H1 (cell line): ENCODE measurements around the gene COL16A1. TPM values are rescaled to one million over a fixed set of nuclear protein-coding genes. Genes with fewer than 3 reads are reported as not detected.

Experiments
- CTCF ChIA-PET: fragments of 300-600 bp; sonication (Branson Sonifier 250); formaldehyde crosslinking; loops from one replicate; lab custom pipeline; 2021; ENCODE audit not compliant: partially characterized antibody; lab: Charles Lee
- POLR2A ChIA-PET: fragments of 300-600 bp; sonication (Branson Sonifier 250); formaldehyde crosslinking; loops from one replicate; lab custom pipeline; 2021; ENCODE audit warnings: inconsistent platforms; ENCODE audit not compliant: partially characterized antibody; lab: Charles Lee
- DNase-seq, 2 experiments: peaks; one replicate each; pipeline versions ENCODE4 v3.0.0 to v3.0.0-alpha.2; 2010 to 2022; ENCODE audit warnings: low spot score in 2 of 2, low read depth in 1 of 2, mixed read lengths in 1 of 2
- FAIRE-seq: peaks from 2 replicates; lab custom pipeline; 2011; peaks lifted over from hg19 to GRCh38; lab: Jason Lieb, UNC
- H2AFZ ChIP-seq: 2 replicates; pipeline ENCODE4 v1.8.1; 2012; ENCODE audit warnings: low read length, inconsistent platforms
- H2AK5ac ChIP-seq: 2 replicates; pipeline ENCODE4 v1.6.1; 2013; ENCODE audit warnings: low read depth, low read length
- H2BK120ac ChIP-seq: replicated peaks from 2 replicates; pipeline ENCODE3; 2013; ENCODE audit warnings: low read depth, low read length, inconsistent platforms
- H2BK12ac ChIP-seq: 2 replicates; pipeline ENCODE4 v1.6.1; 2013; ENCODE audit warnings: low read depth, low read length
- H2BK15ac ChIP-seq: 2 replicates; pipeline ENCODE4 v1.6.1; 2013; ENCODE audit warnings: low read length
- H2BK20ac ChIP-seq: 2 replicates; pipeline ENCODE4 v1.6.1; 2013; ENCODE audit warnings: low read length
- H2BK5ac ChIP-seq: 2 replicates; pipeline ENCODE4 v1.6.1; 2013; ENCODE audit warnings: low read depth, low read length
- H3K14ac ChIP-seq: 2 replicates; pipeline ENCODE4 v1.6.1; 2013; ENCODE audit warnings: inconsistent platforms; ENCODE audit not compliant: insufficient read length
- H3K18ac ChIP-seq: 2 replicates; pipeline ENCODE4 v1.6.1; 2013; ENCODE audit warnings: low read length; ENCODE audit errors: extremely low read depth
- H3K23ac ChIP-seq: 2 replicates; pipeline ENCODE4 v1.6.1; 2013; ENCODE audit warnings: inconsistent platforms; ENCODE audit not compliant: insufficient read length
- H3K23me2 ChIP-seq: 2 replicates; pipeline ENCODE4 v1.6.1; 2013; ENCODE audit warnings: low read depth, low read length
- H3K27ac ChIP-seq: 2 replicates; pipeline ENCODE4 v1.6.1; 2011; ENCODE audit warnings: low read depth, low read length, inconsistent platforms
- H3K27me3 ChIP-seq, 4 experiments: replicated peaks in 1 of 4; 1 replicate in 1 of 4; 2 replicates in 3 of 4; pipeline versions ENCODE4 v1.6.1 to v1.8.1; 2011 to 2013; ENCODE audit warnings: low read length in 3 of 4, mild to moderate bottlenecking in 3 of 4, inconsistent platforms in 2 of 4, mixed read lengths in 2 of 4, moderate library complexity in 1 of 4; ENCODE audit not compliant: control insufficient read depth in 3 of 4, insufficient read depth in 3 of 4; ENCODE audit errors: extremely low read depth in 1 of 4
- H3K36me3 ChIP-seq, 4 experiments: 2 replicates each; pipeline versions ENCODE4 v1.6.1 to v1.8.1; 2011 to 2013; ENCODE audit warnings: mild to moderate bottlenecking in 4 of 4, low read length in 3 of 4, moderate library complexity in 2 of 4, control low read depth in 1 of 4, inconsistent platforms in 1 of 4; ENCODE audit not compliant: insufficient read depth in 4 of 4, control insufficient read depth in 2 of 4
- H3K4ac ChIP-seq: replicated peaks from 2 replicates; pipeline ENCODE3; 2013; ENCODE audit warnings: low read length, low read depth, mixed read lengths, inconsistent platforms; ENCODE audit not compliant: insufficient read length
- H3K4me1 ChIP-seq, 4 experiments: replicated peaks in 1 of 4; 1 replicate in 1 of 4; 2 replicates in 3 of 4; pipeline versions ENCODE4 v1.6.1 to v1.8.1; 2011 to 2013; ENCODE audit warnings: low read length in 3 of 4, inconsistent platforms in 2 of 4, mixed read lengths in 1 of 4; ENCODE audit not compliant: insufficient read depth in 4 of 4, control insufficient read depth in 3 of 4
- H3K4me2 ChIP-seq, 2 experiments: 2 replicates each; pipeline versions ENCODE4 v1.6.1 to v1.8.1; 2011 to 2013; ENCODE audit warnings: low read depth in 2 of 2, low read length in 2 of 2, control low read depth in 1 of 2, inconsistent platforms in 1 of 2, mild to moderate bottlenecking in 1 of 2; ENCODE audit not compliant: insufficient read depth in 1 of 2
- H3K4me3 ChIP-seq, 4 experiments: fragments of 200-600, 300-600 bp in 1 of 4; sonication (generic), shearing (Covaris generic), sonication (Bioruptor Twin) in 1 of 4; 2 replicates each; pipeline versions ENCODE4 v1.5.1 to v1.8.1; 2011 to 2016; ENCODE audit warnings: low read length in 4 of 4, low read depth in 3 of 4, control low read depth in 2 of 4, inconsistent platforms in 2 of 4, mild to moderate bottlenecking in 2 of 4, mixed read lengths in 1 of 4, moderate library complexity in 1 of 4; ENCODE audit not compliant: insufficient read depth in 2 of 4; ENCODE audit errors: extremely low read depth in 1 of 4
- H3K56ac ChIP-seq: replicated peaks from 2 replicates; pipeline ENCODE3; 2013; ENCODE audit warnings: low read depth, mild to moderate bottlenecking, mixed read lengths, low read length, inconsistent platforms; ENCODE audit not compliant: insufficient read length
- H3K79me1 ChIP-seq: 2 replicates; pipeline ENCODE4 v1.6.1; 2013; ENCODE audit warnings: low read depth, low read length, control low read depth
- H3K79me2 ChIP-seq, 2 experiments: 2 replicates each; pipeline versions ENCODE4 v1.6.1 to v1.8.1; 2012 to 2013; ENCODE audit warnings: low read length in 2 of 2, mild to moderate bottlenecking in 2 of 2, inconsistent platforms in 1 of 2; ENCODE audit not compliant: insufficient read depth in 2 of 2, control insufficient read depth in 1 of 2
- H3K9ac ChIP-seq, 4 experiments: replicated peaks in 1 of 4; 1 replicate in 1 of 4; 2 replicates in 3 of 4; pipeline versions ENCODE4 v1.6.1 to v1.8.1; 2011 to 2013; ENCODE audit warnings: low read depth in 3 of 4, low read length in 3 of 4, control low read depth in 2 of 4, mild to moderate bottlenecking in 2 of 4, moderate library complexity in 2 of 4, inconsistent platforms in 1 of 4; ENCODE audit errors: extremely low read depth in 1 of 4
- H3K9me3 ChIP-seq, 2 experiments: 2 replicates each; pipeline versions ENCODE4 v1.6.1 to v1.8.1; 2012 to 2013; ENCODE audit warnings: mild to moderate bottlenecking in 2 of 2, moderate library complexity in 2 of 2, control low read depth in 1 of 2, inconsistent platforms in 1 of 2, low read depth in 1 of 2, low read length in 1 of 2, mixed read lengths in 1 of 2; ENCODE audit not compliant: insufficient read depth in 2 of 2
- H4K20me1 ChIP-seq, 2 experiments: replicated peaks in 1 of 2; 2 replicates each; pipeline versions ENCODE3 to v1.8.1; 2011 to 2013; ENCODE audit warnings: inconsistent platforms in 2 of 2, low read length in 2 of 2, mild to moderate bottlenecking in 1 of 2; ENCODE audit not compliant: insufficient read depth in 2 of 2, control insufficient read depth in 1 of 2
- H4K5ac ChIP-seq: 2 replicates; pipeline ENCODE4 v1.6.1; 2013; ENCODE audit warnings: low read length, low read depth, mixed read lengths, inconsistent platforms; ENCODE audit not compliant: insufficient read length
- H4K8ac ChIP-seq: 2 replicates; pipeline ENCODE4 v1.8.0; 2013; ENCODE audit warnings: mild to moderate bottlenecking, moderate library complexity, low read length, inconsistent platforms; ENCODE audit not compliant: insufficient read depth; ENCODE audit errors: extremely low read depth
- H4K91ac ChIP-seq: replicated peaks from 2 replicates; pipeline ENCODE3; 2013; ENCODE audit warnings: low read length, mixed read lengths, inconsistent platforms; ENCODE audit not compliant: insufficient read length
- CHD1 ChIP-seq: IDR thresholded peaks from 2 replicates; pipeline ENCODE4 v1.6.1; 2012; ENCODE audit warnings: low read depth, low read length, improper control_type of control experiment
- EP300 ChIP-seq, 2 experiments: IDR thresholded peaks; 1 replicate in 1 of 2; 2 replicates in 1 of 2; pipeline ENCODE4 v1.6.1; 2011 to 2012; ENCODE audit warnings: low read depth in 2 of 2, low read length in 2 of 2, mild to moderate bottlenecking in 2 of 2, borderline replicate concordance in 1 of 2, inconsistent platforms in 1 of 2, moderate library complexity in 1 of 2
- KDM4A ChIP-seq: IDR thresholded peaks from one replicate; pipeline ENCODE4 v1.7.1; 2012; ENCODE audit warnings: low read depth, mild to moderate bottlenecking, moderate library complexity, low read length, inconsistent platforms; ENCODE audit not compliant: severe bottlenecking
- SIN3A ChIP-seq, 2 experiments: IDR thresholded peaks in 1 of 2; conservative IDR thresholded peaks in 1 of 2; 2 replicates each; pipeline ENCODE4 v1.6.1; 2011 to 2012; ENCODE audit warnings: low read length in 2 of 2, improper control_type of control experiment in 1 of 2, low read depth in 1 of 2, mild to moderate bottlenecking in 1 of 2
- SIRT6 ChIP-seq: IDR thresholded peaks from one replicate; pipeline ENCODE4 v1.7.1; 2012; ENCODE audit warnings: low read length, inconsistent platforms
- YY1 ChIP-seq: IDR thresholded peaks from 2 replicates; pipeline ENCODE4 v1.6.1; 2011; ENCODE audit warnings: low read depth, mild to moderate bottlenecking, low read length
- WGBS, 2 experiments: shearing (Covaris generic) in 1 of 2; methylation state at CpG; one replicate each; pipeline versions ENCODE4 v1.1.6 to v1.1.7; 2013 to 2015; ENCODE audit warnings: low lambda C conversion rate in 2 of 2, mixed read lengths in 2 of 2, inconsistent platforms in 1 of 2, low coverage in 1 of 2, missing lambda C conversion rate in 1 of 2; ENCODE audit not compliant: insufficient replicate concordance in 2 of 2, insufficient coverage in 1 of 2, insufficient read length in 1 of 2; ENCODE audit errors: extremely low coverage in 1 of 2, missing lambda C conversion rate in 1 of 2; 5-methylcytosine and 5-hydroxymethylcytosine counted together
- polyA plus RNA-seq, 7 experiments: library from polyadenylated mRNA; depleted of rRNA in 3 of 7; stranded (reverse) in 5 of 7; unstranded in 2 of 7; fragments of >200 nt in 5 of 7; fragments of 200-250 nt in 2 of 7; gene quantifications; 1 replicate in 5 of 7; 2 replicates in 1 of 7; 4 replicates in 1 of 7; pipeline versions ENCODE4 v1.2.1 to v1.2.3, GENCODE V29; 2011 to 2013; ENCODE audit warnings: missing spikeins in 2 of 7, mixed read lengths in 2 of 7
- total RNA-seq: library from RNA; stranded (reverse); fragmentation: NEBNext Ultra II Directional; extraction: Animal tissue kit (Norgen Biotek cat#: 25700); gene quantifications from 2 replicates; pipeline ENCODE4 v1.2.1, GENCODE V29; 2021
- TF ChIP-seq, protein P1 (sequence below): IDR thresholded peaks from 2 replicates; pipeline ENCODE4 v1.6.1; 2012; ENCODE audit warnings: inconsistent platforms

The COL16A1 gene
- total and polyA plus RNA-seq, 2 of the 8 experiments (the other 6 are each of a cell fraction or from before 2014, with no cell fraction given), result 2.0 to 10.5 TPM

- WGBS, 2 experiments, result 27% methylated on average over 23 of the region's 56 CpGs; no CpG with 5 or more reads in 1 of the 2 experiments
- TF ChIP-seq SIRT6, result no peak
- TF ChIP-seq YY1, result 0 out of 2 replicates have a peak, but pooled peaks have one; percentile 38
- TF ChIP-seq CHD1, result no peak
- TF ChIP-seq KDM4A, result peak; percentile 94
- TF ChIP-seq EP300 (IDR thresholded peaks at IDR 0.05; ENCODE audit: borderline replicate concordance in 1 of 2, low read depth in 2 of 2, low read length in 2 of 2), result no peak
- TF ChIP-seq, protein P1, sequence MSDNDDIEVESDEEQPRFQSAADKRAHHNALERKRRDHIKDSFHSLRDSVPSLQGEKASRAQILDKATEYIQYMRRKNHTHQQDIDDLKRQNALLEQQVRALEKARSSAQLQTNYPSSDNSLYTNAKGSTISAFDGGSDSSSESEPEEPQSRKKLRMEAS, result no peak
- 0 out of 4 replicates have a peak, but pooled peaks of 1 of the 2 experiments have one; percentile 51 for TF ChIP-seq SIN3A (conservative IDR thresholded peaks at IDR 0.05 in 1 of 2, IDR thresholded peaks at IDR 0.05 in 1 of 2; ENCODE audit: low read depth in 1 of 2, low read length in 2 of 2)
Observed at GRCh38 chr1:31617916-31618746, 85.7 kb downstream of the COL16A1 start.

More at GRCh38 chr1:31617916-31618746, 85.7 kb downstream of the COL16A1 start:
- H3K4me3 ChIP-seq, result peak overlapping the region; percentile 57 to 88 (median 64)
- H2AFZ ChIP-seq, result peak overlapping the region; percentile 91; the same call in 1 of the 2 replicates
- H4K20me1 ChIP-seq, result no peaks in the 10 kb centered on the region
- H2BK15ac ChIP-seq, result no peak overlapping the region
- H3K18ac ChIP-seq, result no peak overlapping the region
- no peak overlapping the region for H3K27ac ChIP-seq
- FAIRE-seq (no peak), DNase-seq (peak in 1 of 2 experiments; percentile 88)
- H3K79me2 ChIP-seq, result no peaks in the 10 kb centered on the region
- ChIA-PET CTCF (interaction anchor here (0.6 to 4.7 kb wide), 33 partner anchors 9 to 1694 kb away, joined by 3 to 25 read pairs (median 4); partner anchors contain the start of gene COL16A1), POLR2A (interaction anchor here (0.6 to 2.2 kb wide), 9 partner anchors 8 to 146 kb away, joined by 3 to 8 read pairs (median 3); partner anchors contain the start of gene PEF1)
- no peaks in the 10 kb centered on the region for H3K79me1 ChIP-seq
- 0 out of 2 replicates have a peak overlapping the region, but pooled peaks have one; percentile 7 for H2BK12ac ChIP-seq
- H3K23me2 ChIP-seq, result peaks cover 8% of the 10 kb centered on the region; the same call in 1 of the 2 replicates
- H4K5ac ChIP-seq, result no peak overlapping the region
- H2BK20ac ChIP-seq, result no peak overlapping the region
- H4K8ac ChIP-seq, result peak overlapping the region; percentile 83; the same call in 1 of the 2 replicates
- no peak overlapping the region for H2AK5ac ChIP-seq
- no peak overlapping the region for H3K4ac ChIP-seq
- no peaks in the 10 kb centered on the region for H3K36me3 ChIP-seq
- H3K9me3 ChIP-seq, result no peaks in the 10 kb centered on the region
- no peak overlapping the region for H3K23ac ChIP-seq
- H2BK5ac ChIP-seq, result no peak overlapping the region
- peak overlapping the region in 3 of 4 experiments; percentile 20 to 43 (median 40); a peak in 3 of 7 replicates for H3K9ac ChIP-seq
- no peak overlapping the region for H3K14ac ChIP-seq
- peaks cover 6 to 22% (median 16%) of the 10 kb centered on the region in 4 experiments for H3K27me3 ChIP-seq
- no peak overlapping the region for H4K91ac ChIP-seq
- H3K56ac ChIP-seq, result no peak overlapping the region
- peaks cover 2 to 11% (median 7%) of the 10 kb centered on the region in 4 experiments; a peak in 5 of 7 replicates for H3K4me1 ChIP-seq
- peak overlapping the region; percentile 63 to 94 for H3K4me2 ChIP-seq
- H2BK120ac ChIP-seq, result no peak overlapping the region
